HepG2 (cell line): ENCODE data around the gene TOLLIP. TPM values are rescaled to one million over a fixed set of nuclear protein-coding genes. Genes with fewer than 3 reads are reported as not detected.

Source experiments
- ATAC-seq: fragments of 200-7000 bp; cut with Tn5 transposase; 3 replicates; pipeline ENCODE4 v1.9.1; 2020; ENCODE audit warnings: mild to moderate bottlenecking, moderate library complexity
- BruUV-seq: library from RNA; stranded (reverse); fragments of 400-500 nt; replicated peaks from 2 replicates; lab custom pipeline; 2021; lab: Mats Ljungman, UMichigan
- CTCF ChIA-PET: fragments of 300-600 bp; formaldehyde crosslinking; extraction: SDS; loops from one replicate; lab custom pipeline; 2021; ENCODE audit warnings: low total read pairs, inconsistent platforms, low intra/inter-chr PET ratio; lab: Yijun Ruan, JAX
- POLR2A ChIA-PET: fragments of 350-600 bp; sonication (Branson Sonifier 250); formaldehyde crosslinking; loops from one replicate; lab custom pipeline; 2020; ENCODE audit warnings: antibody characterized with exemption, inconsistent platforms; lab: Yijun Ruan, JAX
- DNase-seq: peaks from one replicate; pipeline ENCODE4 v3.0.0-alpha.2; 2015; ENCODE audit warnings: low spot score
- FAIRE-seq: peaks from 3 replicates; lab custom pipeline; 2011; peaks lifted over from hg19 to GRCh38; lab: Jason Lieb, UNC
- H2AFZ ChIP-seq: one replicate; pipeline ENCODE4 v1.6.1; 2011; ENCODE audit warnings: low read length, inconsistent platforms
- H3K27ac ChIP-seq: fragments of 300-600 bp; 3 replicates; pipeline ENCODE4 v1.8.0; 2011; ENCODE audit warnings: mixed run types, mild to moderate bottlenecking, mixed read lengths, low read length, inconsistent platforms; ENCODE audit not compliant: insufficient read depth; ENCODE audit errors: extremely low read length
- H3K27me3 ChIP-seq, 2 experiments: fragments of 200-600 bp in 1 of 2; 2 replicates in 1 of 2; 3 replicates in 1 of 2; pipeline versions ENCODE4 v1.6.0 to v1.8.0; 2011; ENCODE audit warnings: low read length in 2 of 2, mild to moderate bottlenecking in 2 of 2, moderate library complexity in 2 of 2, inconsistent platforms in 1 of 2; ENCODE audit not compliant: insufficient read depth in 2 of 2, control insufficient read depth in 1 of 2
- H3K36me3 ChIP-seq, 2 experiments: fragments of 200-600 bp in 1 of 2; replicated peaks in 1 of 2; 2 replicates in 1 of 2; 3 replicates in 1 of 2; pipeline versions ENCODE4 v1.5.1 to v1.8.0; 2011; ENCODE audit warnings: low read length in 2 of 2, inconsistent platforms in 1 of 2; ENCODE audit not compliant: insufficient read depth in 2 of 2, control insufficient read depth in 1 of 2
- H3K4me1 ChIP-seq: 2 replicates; pipeline ENCODE4 v1.5.1; 2012; ENCODE audit warnings: low read length, inconsistent platforms; ENCODE audit not compliant: insufficient read depth
- H3K4me2 ChIP-seq: 2 replicates; pipeline ENCODE4 v1.6.0; 2011; ENCODE audit warnings: low read depth, low read length, inconsistent platforms
- H3K4me3 ChIP-seq, 3 experiments: fragments of 200-600 bp in 1 of 3; sonication (generic), shearing (Covaris generic) in 1 of 3; replicated peaks in 1 of 3; 2 replicates each; pipeline ENCODE4 v1.5.1; 2011 to 2016; ENCODE audit warnings: low read length in 3 of 3, inconsistent platforms in 2 of 3, low read depth in 2 of 3, mild to moderate bottlenecking in 2 of 3, control low read depth in 1 of 3, mixed read lengths in 1 of 3; ENCODE audit not compliant: insufficient read depth in 1 of 3
- H3K79me2 ChIP-seq: one replicate; pipeline ENCODE4 v1.6.1; 2011; ENCODE audit warnings: low read length, inconsistent platforms; ENCODE audit not compliant: insufficient read depth
- H3K9ac ChIP-seq: 2 replicates; pipeline ENCODE4 v1.6.0; 2011; ENCODE audit warnings: mild to moderate bottlenecking, low read depth, low read length, inconsistent platforms; ENCODE audit not compliant: insufficient read depth
- H3K9me3 ChIP-seq: 2 replicates; pipeline ENCODE4 v1.5.1; 2012; ENCODE audit warnings: mild to moderate bottlenecking, low read length
- H4K20me1 ChIP-seq: 2 replicates; pipeline ENCODE4 v1.6.0; 2011; ENCODE audit warnings: inconsistent platforms, mild to moderate bottlenecking, low read length, moderate library complexity; ENCODE audit not compliant: insufficient read depth
- ADNP ChIP-seq: sonication (generic); formaldehyde crosslinking; IDR thresholded peaks from 2 replicates; pipeline ENCODE4 v1.4.0; 2020; ENCODE audit warnings: missing genetic modification reagents
- AGO1 ChIP-seq: fragments of 200-400 bp; formaldehyde crosslinking; IDR thresholded peaks from 2 replicates; pipeline ENCODE4 v1.6.1; 2017; ENCODE audit warnings: mild to moderate bottlenecking, low read depth, low read length, moderate library complexity; ENCODE audit not compliant: poor library complexity, severe bottlenecking
- BRD4 ChIP-seq: sonication (generic); formaldehyde crosslinking; IDR thresholded peaks from 2 replicates; pipeline ENCODE4 v1.4.0; 2020; ENCODE audit warnings: missing genetic modification reagents
- CENPT ChIP-seq: sonication (generic); formaldehyde crosslinking; IDR thresholded peaks from 2 replicates; pipeline ENCODE4 v1.8.0; 2022; ENCODE audit warnings: low read depth, mild to moderate bottlenecking, moderate library complexity, missing genetic modification reagents
- ZFP1 ChIP-seq: IDR thresholded peaks from 2 replicates; pipeline ENCODE4 v1.6.1; 2016
- ZNF496 ChIP-seq: sonication (generic); formaldehyde crosslinking; IDR thresholded peaks from 2 replicates; pipeline ENCODE4 v1.8.1; 2023; ENCODE audit warnings: mild to moderate bottlenecking, moderate library complexity, missing genetic modification reagents; ENCODE audit not compliant: insufficient replicate concordance
- ZNF740 ChIP-seq: sonication (generic); formaldehyde crosslinking; IDR thresholded peaks from 2 replicates; pipeline ENCODE4 v1.4.0; 2020; ENCODE audit warnings: missing genetic modification reagents
- ZNF781 ChIP-seq: sonication (generic); formaldehyde crosslinking; IDR thresholded peaks from 2 replicates; pipeline ENCODE4 v1.5.1; 2020; ENCODE audit warnings: borderline replicate concordance, mild to moderate bottlenecking, missing genetic modification reagents; ENCODE audit errors: not compliant biosample characterization
- WGBS: methylation state at CpG from one replicate; pipeline ENCODE4 v1.1.6; 2017; ENCODE audit warnings: low lambda C conversion rate; 5-methylcytosine and 5-hydroxymethylcytosine counted together
- in situ Hi-C: cut with HindIII; loops from 2 replicates; pipeline ENCODE4 v1.10.0; 2017; ENCODE audit warnings: low pct_unique_long_range_greater_than_20kb; ENCODE audit not compliant: extremely low pct_ligation_motif_present
- intact Hi-C: fragments of 100-400 bp; cut with micrococcal nuclease; formaldehyde crosslinking; loops from one replicate; pipeline ENCODE4 v1.10.0; 2022; ENCODE audit not compliant: unreplicated experiment
- polyA plus RNA-seq, 8 experiments: library from polyadenylated mRNA; depleted of rRNA in 3 of 8; stranded (reverse) in 7 of 8; unstranded in 1 of 8; fragments of >200 nt; fragmentation: Illumina TruSeq in 4 of 8; extraction: Trizol in 4 of 8; gene quantifications; 2 replicates each; pipeline versions ENCODE4 v1.2.1 to v1.2.3, GENCODE V29; 2011 to 2016; ENCODE audit warnings: low read depth in 4 of 8, missing spikeins in 1 of 8, mixed read lengths in 1 of 8; ENCODE audit not compliant: insufficient read depth in 1 of 8
- total RNA-seq, 5 experiments: library from RNA; depleted of rRNA; stranded (reverse); fragments of >200 nt; fragmentation: Illumina TruSeq; extraction: Trizol; gene quantifications; 2 replicates each; pipeline ENCODE4 v1.2.3, GENCODE V29; 2016; ENCODE audit warnings: low read depth in 1 of 5
- TF ChIP-seq, protein P1 (sequence below): sonication (generic); formaldehyde crosslinking; IDR thresholded peaks from 2 replicates; pipeline ENCODE4 v1.8.0; 2022; ENCODE audit warnings: missing genetic modification reagents, mild to moderate bottlenecking, inconsistent platforms, borderline replicate concordance
- TF ChIP-seq, protein P2 (sequence below): sonication (generic); formaldehyde crosslinking; IDR thresholded peaks from 2 replicates; pipeline ENCODE4 v1.4.0; 2020; ENCODE audit warnings: missing genetic modification reagents

Gene TOLLIP
- total and polyA plus RNA-seq, 2 of the 13 experiments (the other 11 are each of a cell fraction or from before 2014, with no cell fraction given) = 25.9 to 47.5 TPM

GRCh38 chr11:1295086-1295485 lies 14.3 kb downstream of the TOLLIP start:
- in situ Hi-C loops (loop anchor here (10.0 kb wide), 1 partner anchor 90 kb away; the partner anchor contains the start of gene BRSK2), intact Hi-C loops (no loop called here)
- Histone ChIP-seq H3K36me3 (peaks cover 18 to 41% of the 10 kb centered on the region in 2 experiments; a peak in 4 of 5 replicates), H3K9me3 (no peaks in the 10 kb centered on the region), H4K20me1 (no peaks in the 10 kb centered on the region; the same call in 1 of the 2 replicates), H2AFZ (no peak overlapping the region), H3K9ac (no peak overlapping the region), H3K4me2 (no peak overlapping the region), H3K4me3 (no peak overlapping the region), H3K27ac (no peak overlapping the region), H3K79me2 (peaks cover 33% of the 10 kb centered on the region), H3K4me1 (peaks cover 31% of the 10 kb centered on the region), H3K27me3 (no peaks in the 10 kb centered on the region)
- no peak for FAIRE-seq
- ATAC-seq = no peak
- WGBS = 89% methylated on average over 12 of the region's 22 CpGs
- ChIA-PET CTCF (no interaction called here), POLR2A (no interaction called here)
- DNase-seq = no peak
- TF ChIP-seq, protein P1, sequence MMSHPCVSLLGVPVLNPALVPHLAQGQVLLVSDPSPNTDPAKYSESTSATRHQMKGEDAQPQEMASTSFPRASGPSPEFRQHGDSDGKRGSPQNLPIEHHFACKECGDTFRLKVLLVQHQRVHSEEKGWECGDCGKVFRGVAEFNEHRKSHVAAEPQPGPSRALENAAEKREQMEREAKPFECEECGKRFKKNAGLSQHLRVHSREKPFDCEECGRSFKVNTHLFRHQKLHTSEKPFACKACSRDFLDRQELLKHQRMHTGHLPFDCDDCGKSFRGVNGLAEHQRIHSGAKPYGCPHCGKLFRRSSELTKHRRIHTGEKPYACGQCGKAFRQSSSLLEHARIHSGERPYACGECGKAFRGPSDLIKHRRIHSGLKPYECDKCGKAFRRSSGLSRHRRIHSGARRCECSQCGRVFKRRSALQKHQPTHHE (CRISPR knock-in tag) = no peak
- TF ChIP-seq ZNF781 (CRISPR knock-in tag) (no peak), BRD4 (CRISPR knock-in tag) (no peak), CENPT (no peak), ZNF740 (CRISPR knock-in tag) (no peak), ZFP1 (CRISPR knock-in tag) (no peak), ZNF496 (CRISPR knock-in tag) (no peak), ADNP (CRISPR knock-in tag) (no peak), AGO1 (no peak)
- TF ChIP-seq, protein P2, sequence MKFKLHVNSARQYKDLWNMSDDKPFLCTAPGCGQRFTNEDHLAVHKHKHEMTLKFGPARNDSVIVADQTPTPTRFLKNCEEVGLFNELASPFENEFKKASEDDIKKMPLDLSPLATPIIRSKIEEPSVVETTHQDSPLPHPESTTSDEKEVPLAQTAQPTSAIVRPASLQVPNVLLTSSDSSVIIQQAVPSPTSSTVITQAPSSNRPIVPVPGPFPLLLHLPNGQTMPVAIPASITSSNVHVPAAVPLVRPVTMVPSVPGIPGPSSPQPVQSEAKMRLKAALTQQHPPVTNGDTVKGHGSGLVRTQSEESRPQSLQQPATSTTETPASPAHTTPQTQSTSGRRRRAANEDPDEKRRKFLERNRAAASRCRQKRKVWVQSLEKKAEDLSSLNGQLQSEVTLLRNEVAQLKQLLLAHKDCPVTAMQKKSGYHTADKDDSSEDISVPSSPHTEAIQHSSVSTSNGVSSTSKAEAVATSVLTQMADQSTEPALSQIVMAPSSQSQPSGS (CRISPR knock-in tag) = no peak
- no TSS peak for BruUV-seq
